WERI-Rb-1 (cell line): ENCODE results near the gene MBOAT2.

ENCODE experiments used
- DNase-seq: peaks from one replicate; pipeline ENCODE4 v3.0.0-alpha.2; 2020
- H3K27ac ChIP-seq: fragments of 250-450 bp; sonication (Bioruptor Pico); 2 replicates; pipeline ENCODE4 v1.5.1; 2020; ENCODE audit warnings: mild to moderate bottlenecking, moderate library complexity
- H3K27me3 ChIP-seq: fragments of 250-450 bp; sonication (Bioruptor Pico); 2 replicates; pipeline ENCODE4 v1.5.1; 2021; ENCODE audit warnings: mild to moderate bottlenecking, low read depth, moderate library complexity; ENCODE audit not compliant: insufficient read depth, severe bottlenecking
- H3K36me3 ChIP-seq: fragments of 250-450 bp; sonication (Bioruptor Pico); 2 replicates; pipeline ENCODE4 v1.5.1; 2020; ENCODE audit warnings: mild to moderate bottlenecking, moderate library complexity
- H3K4me3 ChIP-seq: 2 replicates; pipeline ENCODE4 v1.5.1; 2011; ENCODE audit warnings: low read depth, mild to moderate bottlenecking, control low read depth, low read length
- H3K9me3 ChIP-seq: fragments of 250-450 bp; sonication (Bioruptor Pico); 2 replicates; pipeline ENCODE4 v1.5.1; 2021; ENCODE audit warnings: mild to moderate bottlenecking, moderate library complexity; ENCODE audit not compliant: severe bottlenecking
- TF ChIP-seq, protein P1 (sequence below): IDR thresholded peaks from 2 replicates; pipeline ENCODE4 v1.5.1; 2011; ENCODE audit warnings: low read depth, mild to moderate bottlenecking, control low read depth, inconsistent platforms, low read length

Gene MBOAT2

DNA sequence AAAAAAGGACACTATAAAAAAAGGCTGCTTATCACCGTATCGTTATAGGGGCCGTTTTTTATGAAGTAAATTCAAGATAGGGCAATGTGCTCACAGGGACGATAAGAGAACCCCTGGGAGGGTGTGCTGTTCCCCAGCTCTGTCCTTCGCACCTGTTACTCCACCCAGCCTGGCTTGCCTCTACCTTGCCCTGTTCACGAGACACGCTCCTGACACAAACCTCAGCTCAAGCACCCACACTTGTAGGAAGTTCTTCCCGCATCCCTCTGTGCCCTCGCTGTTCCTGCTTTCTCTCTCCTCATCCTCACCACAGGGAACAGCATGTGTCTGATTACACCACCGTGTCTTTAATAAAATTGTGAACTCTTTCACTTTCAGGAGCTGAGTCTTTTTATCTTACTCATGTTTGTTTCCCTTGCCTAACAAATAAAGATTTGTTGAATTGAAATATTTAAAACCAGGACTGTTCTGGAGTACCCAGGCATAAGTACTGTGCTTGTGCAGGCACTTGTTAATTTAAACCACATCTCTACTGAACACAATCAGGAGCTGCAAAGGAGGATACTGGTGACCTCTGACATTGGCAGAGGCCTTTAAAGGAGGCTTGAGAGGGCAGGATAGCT, 140.0 kb downstream of the MBOAT2 start:
- TF ChIP-seq, protein P1, sequence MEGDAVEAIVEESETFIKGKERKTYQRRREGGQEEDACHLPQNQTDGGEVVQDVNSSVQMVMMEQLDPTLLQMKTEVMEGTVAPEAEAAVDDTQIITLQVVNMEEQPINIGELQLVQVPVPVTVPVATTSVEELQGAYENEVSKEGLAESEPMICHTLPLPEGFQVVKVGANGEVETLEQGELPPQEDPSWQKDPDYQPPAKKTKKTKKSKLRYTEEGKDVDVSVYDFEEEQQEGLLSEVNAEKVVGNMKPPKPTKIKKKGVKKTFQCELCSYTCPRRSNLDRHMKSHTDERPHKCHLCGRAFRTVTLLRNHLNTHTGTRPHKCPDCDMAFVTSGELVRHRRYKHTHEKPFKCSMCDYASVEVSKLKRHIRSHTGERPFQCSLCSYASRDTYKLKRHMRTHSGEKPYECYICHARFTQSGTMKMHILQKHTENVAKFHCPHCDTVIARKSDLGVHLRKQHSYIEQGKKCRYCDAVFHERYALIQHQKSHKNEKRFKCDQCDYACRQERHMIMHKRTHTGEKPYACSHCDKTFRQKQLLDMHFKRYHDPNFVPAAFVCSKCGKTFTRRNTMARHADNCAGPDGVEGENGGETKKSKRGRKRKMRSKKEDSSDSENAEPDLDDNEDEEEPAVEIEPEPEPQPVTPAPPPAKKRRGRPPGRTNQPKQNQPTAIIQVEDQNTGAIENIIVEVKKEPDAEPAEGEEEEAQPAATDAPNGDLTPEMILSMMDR: no peak
- H3K27ac ChIP-seq: no peak overlapping the region
- DNase-seq: no peak
- peaks cover 9% of the 10 kb centered on the region for H3K36me3 ChIP-seq
- H3K4me3 ChIP-seq: no peak overlapping the region
- H3K27me3 ChIP-seq: no peaks in the 10 kb centered on the region
- H3K9me3 ChIP-seq: no peaks in the 10 kb centered on the region

DNA sequence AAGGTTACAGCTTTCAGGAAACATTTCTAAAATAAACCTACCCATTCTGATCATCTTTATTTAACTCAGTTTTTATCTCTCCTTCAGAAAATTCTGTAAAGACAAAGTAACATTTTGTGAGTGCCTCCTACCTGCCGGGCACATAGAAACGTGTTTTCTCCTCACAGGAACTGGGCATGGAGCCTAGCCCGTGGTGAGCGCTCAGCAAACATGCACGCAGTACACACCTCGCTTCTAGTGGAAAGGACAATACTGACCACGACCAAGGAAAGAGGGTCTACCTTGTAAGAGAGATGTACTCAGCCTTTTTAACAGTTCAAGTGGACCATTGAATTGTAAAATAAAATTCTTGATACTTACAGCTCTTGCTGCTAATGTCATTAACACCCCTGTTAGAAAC, 141.3 kb downstream of the MBOAT2 start:
- H3K9me3 ChIP-seq: no peaks in the 10 kb centered on the region
- DNase-seq: no peak
- H3K4me3 ChIP-seq: no peak overlapping the region
- TF ChIP-seq, protein P1: no peak
- H3K27me3 ChIP-seq: no peaks in the 10 kb centered on the region
- H3K27ac ChIP-seq: no peak overlapping the region
- peaks cover 7% of the 10 kb centered on the region for H3K36me3 ChIP-seq

DNA sequence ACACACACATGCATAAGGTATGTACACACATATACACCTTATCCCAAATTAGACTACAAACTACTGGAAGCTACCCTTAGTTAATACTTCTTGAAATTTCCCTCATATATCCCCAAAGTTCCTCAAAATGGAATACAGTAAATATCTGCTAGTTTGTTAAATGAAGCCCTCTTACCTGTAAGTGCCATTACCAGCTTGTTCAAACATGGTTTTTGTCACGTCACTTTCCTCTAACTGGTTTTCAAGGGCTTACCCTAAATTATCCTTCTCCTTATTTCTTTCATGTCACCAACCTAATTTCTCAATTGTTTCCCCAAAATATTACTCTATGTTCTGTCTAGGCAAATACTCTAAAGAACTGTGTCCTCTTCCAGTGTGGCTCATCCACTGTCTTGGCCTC, 141.7 kb downstream of the MBOAT2 start:
- Histone ChIP-seq H3K27ac (no peak overlapping the region), H3K4me3 (no peak overlapping the region), H3K36me3 (peaks cover 6% of the 10 kb centered on the region), H3K27me3 (no peaks in the 10 kb centered on the region), H3K9me3 (no peaks in the 10 kb centered on the region)
- TF ChIP-seq, protein P1: no peak
- no peak for DNase-seq

GRCh38 chr2:8860239-8860638, 143.2 kb downstream of the MBOAT2 start:
- Histone ChIP-seq H3K4me3 (no peak overlapping the region), H3K36me3 (peaks cover 1% of the 10 kb centered on the region; the same call in 1 of the 2 replicates), H3K27ac (no peak overlapping the region), H3K27me3 (no peaks in the 10 kb centered on the region), H3K9me3 (no peaks in the 10 kb centered on the region)
- TF ChIP-seq, protein P1: no peak
- no peak for DNase-seq

DNA sequence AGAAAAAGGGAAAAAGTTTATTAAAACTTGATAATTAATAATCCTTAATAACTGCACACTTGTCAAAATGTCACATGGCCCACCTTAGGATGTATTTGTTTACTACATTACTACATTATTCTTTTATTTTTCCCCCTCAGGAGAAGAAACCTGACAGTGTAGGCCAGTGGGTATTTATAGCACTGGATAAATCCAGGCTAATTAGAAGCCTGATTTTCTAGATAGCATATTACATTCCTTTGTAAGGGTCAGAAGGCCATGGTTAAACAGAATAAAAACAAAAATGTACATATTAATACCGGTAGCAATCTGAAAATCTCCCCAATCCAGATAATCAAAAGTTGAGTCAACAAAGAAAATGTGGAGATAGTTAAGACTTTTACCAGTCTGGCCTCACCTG, 144.6 kb downstream of the MBOAT2 start:
- Histone ChIP-seq H3K27me3 (no peaks in the 10 kb centered on the region), H3K27ac (no peak overlapping the region), H3K4me3 (no peak overlapping the region), H3K36me3 (no peaks in the 10 kb centered on the region; the same call in 1 of the 2 replicates), H3K9me3 (no peaks in the 10 kb centered on the region)
- DNase-seq: no peak
- TF ChIP-seq, protein P1: no peak

GRCh38 chr2:8858264-8858663, 145.2 kb downstream of the MBOAT2 start:
- DNase-seq: no peak
- H3K9me3 ChIP-seq: no peaks in the 10 kb centered on the region
- H3K36me3 ChIP-seq: no peaks in the 10 kb centered on the region; the same call in 1 of the 2 replicates
- TF ChIP-seq, protein P1: no peak
- no peak overlapping the region for H3K4me3 ChIP-seq
- no peak overlapping the region for H3K27ac ChIP-seq
- H3K27me3 ChIP-seq: no peaks in the 10 kb centered on the region
